Measurements from ENCODE around the gene KIF17.

DNA sequence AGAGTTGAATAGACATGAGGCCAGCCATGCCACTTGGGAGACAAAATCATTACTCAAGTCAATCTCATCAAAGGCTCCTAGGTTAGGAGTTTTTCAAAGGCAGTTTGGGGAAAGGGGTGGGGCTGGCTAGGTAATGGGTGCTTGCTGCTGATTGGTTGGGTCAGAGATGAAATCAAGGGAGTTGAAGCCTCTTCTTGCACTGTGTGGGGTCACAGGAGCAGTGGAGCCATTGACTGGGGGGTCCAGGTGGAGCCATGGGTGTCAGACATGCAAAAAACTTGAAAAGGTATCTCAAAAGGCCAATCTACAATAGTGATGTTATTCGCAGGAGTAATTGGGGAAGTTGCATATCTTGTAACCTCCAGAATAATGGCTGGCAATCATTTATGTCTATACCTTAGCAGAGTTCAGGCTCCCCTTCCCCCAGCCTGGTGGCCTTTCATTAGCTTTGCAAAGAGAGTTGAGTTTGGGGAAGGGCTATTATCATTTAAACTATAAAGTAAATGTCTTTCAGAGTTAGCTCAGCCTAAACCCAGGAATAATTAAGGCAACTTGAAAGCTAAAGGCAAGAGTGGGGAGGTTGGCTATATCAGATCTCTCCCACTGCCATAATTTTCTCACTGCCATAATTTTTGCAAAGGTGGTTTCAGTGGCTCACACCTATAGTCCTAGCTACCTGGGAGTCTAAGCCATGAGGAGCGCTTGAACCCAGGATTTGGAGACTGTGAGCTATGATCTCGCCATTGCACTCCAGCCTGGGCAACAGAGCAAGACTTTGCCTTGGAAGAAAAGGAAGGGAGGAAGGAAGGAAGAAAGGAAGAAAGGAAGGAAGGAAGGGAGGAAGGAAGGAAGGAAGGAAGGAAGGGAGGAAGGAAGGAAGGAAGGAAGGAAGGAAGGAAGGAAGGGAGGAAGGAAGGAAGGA is 92.4 kb downstream of the KIF17 start:
- TF ChIP-seq, protein P1, sequence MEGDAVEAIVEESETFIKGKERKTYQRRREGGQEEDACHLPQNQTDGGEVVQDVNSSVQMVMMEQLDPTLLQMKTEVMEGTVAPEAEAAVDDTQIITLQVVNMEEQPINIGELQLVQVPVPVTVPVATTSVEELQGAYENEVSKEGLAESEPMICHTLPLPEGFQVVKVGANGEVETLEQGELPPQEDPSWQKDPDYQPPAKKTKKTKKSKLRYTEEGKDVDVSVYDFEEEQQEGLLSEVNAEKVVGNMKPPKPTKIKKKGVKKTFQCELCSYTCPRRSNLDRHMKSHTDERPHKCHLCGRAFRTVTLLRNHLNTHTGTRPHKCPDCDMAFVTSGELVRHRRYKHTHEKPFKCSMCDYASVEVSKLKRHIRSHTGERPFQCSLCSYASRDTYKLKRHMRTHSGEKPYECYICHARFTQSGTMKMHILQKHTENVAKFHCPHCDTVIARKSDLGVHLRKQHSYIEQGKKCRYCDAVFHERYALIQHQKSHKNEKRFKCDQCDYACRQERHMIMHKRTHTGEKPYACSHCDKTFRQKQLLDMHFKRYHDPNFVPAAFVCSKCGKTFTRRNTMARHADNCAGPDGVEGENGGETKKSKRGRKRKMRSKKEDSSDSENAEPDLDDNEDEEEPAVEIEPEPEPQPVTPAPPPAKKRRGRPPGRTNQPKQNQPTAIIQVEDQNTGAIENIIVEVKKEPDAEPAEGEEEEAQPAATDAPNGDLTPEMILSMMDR (IDR thresholded peaks at IDR 0.05) = no peak
- TF ChIP-seq POLR2A (IDR thresholded peaks at IDR 0.05) = no peak

All from Peyer's patch (tissue), 4 donors.